ENCODE data around the gene PANK2. TPM values are rescaled to one million over a fixed set of nuclear protein-coding genes. Genes with fewer than 3 reads are reported as not detected.

The PANK2 gene
- total and polyA plus RNA-seq, 2 of the 8 experiments (the other 6 are each of a cell fraction or from before 2014, with no cell fraction given), result 17.1 to 57.5 TPM

- H3K9ac ChIP-seq (replicated peaks in 1 of 4; ENCODE audit: extremely low read depth in 1 of 4, low read depth in 3 of 4, low read length in 3 of 4), result no peak overlapping the region
- no peak overlapping the region for H3K4me3 ChIP-seq (ENCODE audit: extremely low read depth in 1 of 4, insufficient read depth in 2 of 4, low read depth in 3 of 4, low read length in 4 of 4)
- no peak overlapping the region for H2BK120ac ChIP-seq (replicated peaks; ENCODE audit: low read depth, low read length)
- no peaks in the 10 kb centered on the region for H3K27me3 ChIP-seq (replicated peaks in 1 of 4; ENCODE audit: control insufficient read depth in 3 of 4, extremely low read depth in 1 of 4, insufficient read depth in 3 of 4, low read length in 3 of 4)
- no peak overlapping the region for H4K91ac ChIP-seq (replicated peaks; ENCODE audit: insufficient read length, low read length)
- H3K18ac ChIP-seq (ENCODE audit: extremely low read depth, low read length), result no peak overlapping the region
- H4K8ac ChIP-seq (ENCODE audit: extremely low read depth, insufficient read depth, low read length), result no peak overlapping the region
- peaks cover 0 to 9% of the 10 kb centered on the region in 2 experiments for H4K20me1 ChIP-seq (replicated peaks in 1 of 2; ENCODE audit: control insufficient read depth in 1 of 2, insufficient read depth in 2 of 2, low read length in 2 of 2)
- H3K27ac ChIP-seq (ENCODE audit: low read depth, low read length), result no peak overlapping the region
- TF ChIP-seq BCL11A (IDR thresholded peaks at IDR 0.05; ENCODE audit: low read depth in 2 of 2, low read length in 2 of 2), result no peak
- TF ChIP-seq, protein P1, sequence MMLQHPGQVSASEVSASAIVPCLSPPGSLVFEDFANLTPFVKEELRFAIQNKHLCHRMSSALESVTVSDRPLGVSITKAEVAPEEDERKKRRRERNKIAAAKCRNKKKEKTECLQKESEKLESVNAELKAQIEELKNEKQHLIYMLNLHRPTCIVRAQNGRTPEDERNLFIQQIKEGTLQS (IDR thresholded peaks at IDR 0.05; ENCODE audit: insufficient read depth, low read depth, low read length), result no peak
- no peak for TF ChIP-seq POLR2AphosphoS5 (IDR thresholded peaks at IDR 0.05; ENCODE audit: low read depth, low read length)
- no peak for TF ChIP-seq SP4 (IDR thresholded peaks at IDR 0.05; ENCODE audit: low read length)
- no peak for TF ChIP-seq TEAD4 (IDR thresholded peaks at IDR 0.05; ENCODE audit: low read depth, low read length)
- TF ChIP-seq NRF1 (IDR thresholded peaks at IDR 0.05; ENCODE audit: low read depth, low read length), result no peak
- TF ChIP-seq POLR2A (IDR thresholded peaks at IDR 0.05; ENCODE audit: control extremely low read depth in 1 of 2, low read depth in 2 of 2, low read length in 2 of 2), result no peak
- TF ChIP-seq SRF (IDR thresholded peaks at IDR 0.05; ENCODE audit: low read depth, low read length), result no peak
- TF ChIP-seq CHD1 (IDR thresholded peaks at IDR 0.05; ENCODE audit: low read depth, low read length), result no peak
- TF ChIP-seq EZH2 (IDR thresholded peaks at IDR 0.05; ENCODE audit: low read depth, low read length, severe bottlenecking), result no peak
- TF ChIP-seq, protein P2, sequence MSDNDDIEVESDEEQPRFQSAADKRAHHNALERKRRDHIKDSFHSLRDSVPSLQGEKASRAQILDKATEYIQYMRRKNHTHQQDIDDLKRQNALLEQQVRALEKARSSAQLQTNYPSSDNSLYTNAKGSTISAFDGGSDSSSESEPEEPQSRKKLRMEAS (IDR thresholded peaks at IDR 0.05), result no peak
- TF ChIP-seq CEBPB (IDR thresholded peaks at IDR 0.05; ENCODE audit: low read depth, low read length), result no peak
- TF ChIP-seq ZNF274 (IDR thresholded peaks at IDR 0.05; ENCODE audit: borderline replicate concordance, extremely low read depth, low read length), result no peak
- POLR2A ChIA-PET (ENCODE audit: partially characterized antibody), result interaction anchor here (5.6 kb wide), 1 partner anchor 14 kb away, joined by 34 read pairs; no protein-coding TSS in a partner anchor
- H3K36me3 ChIP-seq (ENCODE audit: control insufficient read depth in 2 of 4, insufficient read depth in 4 of 4, low read length in 3 of 4), result peaks cover 11 to 46% (median 36%) of the 10 kb centered on the region in 4 experiments; a peak in 7 of 8 replicates
- H2BK5ac ChIP-seq (ENCODE audit: low read depth, low read length), result no peak overlapping the region
- H2BK12ac ChIP-seq (ENCODE audit: low read depth, low read length), result no peak overlapping the region
- H2BK20ac ChIP-seq (ENCODE audit: low read length), result no peak overlapping the region
- no peak overlapping the region for H3K56ac ChIP-seq (replicated peaks; ENCODE audit: insufficient read length, low read depth, low read length)
- no peak overlapping the region for H2AK5ac ChIP-seq (ENCODE audit: low read depth, low read length)
- FAIRE-seq (no peak), DNase-seq (ENCODE audit: low read depth in 1 of 2, low spot score in 2 of 2) (no peak)
- no peak overlapping the region for H3K23ac ChIP-seq (ENCODE audit: insufficient read length)
- no peak overlapping the region for H4K5ac ChIP-seq (ENCODE audit: insufficient read length, low read depth, low read length)
- CTCF ChIA-PET (ENCODE audit: partially characterized antibody), result interaction anchor here (7.0 kb wide), 1 partner anchor 8 kb away, joined by 55 read pairs; no protein-coding TSS in a partner anchor
- no peak overlapping the region for H3K4me2 ChIP-seq (ENCODE audit: insufficient read depth in 1 of 2, low read depth in 2 of 2, low read length in 2 of 2)
- no peak overlapping the region for H3K4ac ChIP-seq (replicated peaks; ENCODE audit: insufficient read length, low read depth, low read length)
- H2AFZ ChIP-seq (ENCODE audit: low read length), result no peak overlapping the region
- no peaks in the 10 kb centered on the region; a peak in 1 of 4 replicates for H3K9me3 ChIP-seq (ENCODE audit: insufficient read depth in 2 of 2, low read depth in 1 of 2, low read length in 1 of 2)
- H3K79me1 ChIP-seq (ENCODE audit: low read depth, low read length), result no peaks in the 10 kb centered on the region
- no peaks in the 10 kb centered on the region for H3K4me1 ChIP-seq (replicated peaks in 1 of 4; ENCODE audit: control insufficient read depth in 3 of 4, insufficient read depth in 4 of 4, low read length in 3 of 4)
- H3K14ac ChIP-seq (ENCODE audit: insufficient read length), result no peak overlapping the region
- H3K23me2 ChIP-seq (ENCODE audit: low read depth, low read length), result no peaks in the 10 kb centered on the region
- H2BK15ac ChIP-seq (ENCODE audit: low read length), result no peak overlapping the region
- 90% methylated on average over 7 of the region's 7 CpGs; no CpG with 5 or more reads in 1 of the 2 experiments for WGBS, 2 experiments (ENCODE audit: extremely low coverage in 1 of 2, insufficient coverage in 1 of 2, insufficient read length in 1 of 2, insufficient replicate concordance in 2 of 2, low coverage in 1 of 2, low lambda C conversion rate in 2 of 2, missing lambda C conversion rate in 1 of 2)
- no peaks in the 10 kb centered on the region for H3K79me2 ChIP-seq (ENCODE audit: control insufficient read depth in 1 of 2, insufficient read depth in 2 of 2, low read length in 2 of 2)
Measured at GRCh38 chr20:3863317-3863716, 25.9 kb upstream of the PANK2 start.
